Sigmoid colon (tissue), 4 donors: Measurements from ENCODE around the gene NPPC.

Experiments
- POLR2A ChIP-seq, 2 donors: fragments of 450-650 bp; IDR thresholded peaks; one replicate each; pipeline ENCODE4 v1.6.1; 2016; ENCODE audit warnings: antibody characterized with exemption in 2 of 2, mild to moderate bottlenecking in 2 of 2, moderate library complexity in 2 of 2
- POLR2AphosphoS5 ChIP-seq, 4 donors: sonication (generic); formaldehyde crosslinking; IDR thresholded peaks; one replicate each; pipeline ENCODE4 v1.6.1; 2017; ENCODE audit warnings: antibody characterized with exemption in 4 of 4
- TF ChIP-seq, protein P1 (sequence below), 4 experiments: fragments of 450-650 bp in 3 of 4; fragments of 200-600 bp in 1 of 4; IDR thresholded peaks; one replicate each; pipeline ENCODE4 v1.5.1; 2016 to 2019; ENCODE audit warnings: antibody characterized with exemption in 4 of 4, mild to moderate bottlenecking in 3 of 4, moderate library complexity in 2 of 4

DNA sequence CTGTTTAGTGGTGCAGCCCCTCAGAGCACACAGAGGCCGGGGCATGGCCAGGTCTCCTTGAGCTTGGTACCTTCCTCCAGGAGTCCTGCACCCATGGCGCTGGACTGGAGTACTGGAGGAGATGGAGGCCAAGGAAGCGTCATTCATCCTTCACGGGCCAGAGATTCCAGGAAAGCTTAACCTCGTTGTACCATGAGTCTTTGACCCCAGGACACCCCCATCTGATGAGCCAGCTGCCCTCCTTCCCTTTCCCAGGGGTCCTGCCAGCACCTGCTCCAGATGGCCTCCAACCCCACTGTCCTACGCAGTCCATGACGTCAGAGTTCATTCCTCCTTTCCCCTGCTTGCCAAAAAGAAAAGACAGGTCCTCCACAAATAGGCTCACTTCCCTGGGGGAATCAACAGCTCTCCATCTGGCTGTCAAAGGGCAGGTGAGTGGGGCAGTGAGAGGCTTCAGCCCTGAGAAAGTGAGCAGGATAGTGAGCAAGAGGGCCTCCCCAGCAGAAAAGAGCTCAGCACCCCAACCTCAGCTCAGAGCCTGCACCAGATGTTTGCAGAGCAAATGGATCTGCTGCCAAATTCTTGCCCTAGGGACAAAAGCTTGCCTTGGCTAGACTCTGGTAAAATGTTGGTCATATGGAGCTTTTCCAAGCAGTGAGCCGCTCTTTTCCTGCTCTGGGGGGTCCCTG lies 4.5 kb upstream of the NPPC start:
- TF ChIP-seq, protein P1, sequence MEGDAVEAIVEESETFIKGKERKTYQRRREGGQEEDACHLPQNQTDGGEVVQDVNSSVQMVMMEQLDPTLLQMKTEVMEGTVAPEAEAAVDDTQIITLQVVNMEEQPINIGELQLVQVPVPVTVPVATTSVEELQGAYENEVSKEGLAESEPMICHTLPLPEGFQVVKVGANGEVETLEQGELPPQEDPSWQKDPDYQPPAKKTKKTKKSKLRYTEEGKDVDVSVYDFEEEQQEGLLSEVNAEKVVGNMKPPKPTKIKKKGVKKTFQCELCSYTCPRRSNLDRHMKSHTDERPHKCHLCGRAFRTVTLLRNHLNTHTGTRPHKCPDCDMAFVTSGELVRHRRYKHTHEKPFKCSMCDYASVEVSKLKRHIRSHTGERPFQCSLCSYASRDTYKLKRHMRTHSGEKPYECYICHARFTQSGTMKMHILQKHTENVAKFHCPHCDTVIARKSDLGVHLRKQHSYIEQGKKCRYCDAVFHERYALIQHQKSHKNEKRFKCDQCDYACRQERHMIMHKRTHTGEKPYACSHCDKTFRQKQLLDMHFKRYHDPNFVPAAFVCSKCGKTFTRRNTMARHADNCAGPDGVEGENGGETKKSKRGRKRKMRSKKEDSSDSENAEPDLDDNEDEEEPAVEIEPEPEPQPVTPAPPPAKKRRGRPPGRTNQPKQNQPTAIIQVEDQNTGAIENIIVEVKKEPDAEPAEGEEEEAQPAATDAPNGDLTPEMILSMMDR (IDR thresholded peaks at IDR 0.05), result no peak
- TF ChIP-seq POLR2AphosphoS5 (IDR thresholded peaks at IDR 0.05), result peak in 3 of 4 donors; percentile 38 to 55 (median 54)
- TF ChIP-seq POLR2A (IDR thresholded peaks at IDR 0.05), result no peak
